GM19193 (cell line): ENCODE measurements around the gene PLEKHB1.

Experiments used
- POLR2A ChIP-seq: IDR thresholded peaks from 4 replicates; pipeline ENCODE4 v1.6.1; 2011; ENCODE audit not compliant: insufficient read depth, insufficient read length; ENCODE audit errors: extremely low read depth

PLEKHB1 gene, protein sequence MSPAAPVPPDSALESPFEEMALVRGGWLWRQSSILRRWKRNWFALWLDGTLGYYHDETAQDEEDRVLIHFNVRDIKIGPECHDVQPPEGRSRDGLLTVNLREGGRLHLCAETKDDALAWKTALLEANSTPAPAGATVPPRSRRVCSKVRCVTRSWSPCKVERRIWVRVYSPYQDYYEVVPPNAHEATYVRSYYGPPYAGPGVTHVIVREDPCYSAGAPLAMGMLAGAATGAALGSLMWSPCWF

DNA sequence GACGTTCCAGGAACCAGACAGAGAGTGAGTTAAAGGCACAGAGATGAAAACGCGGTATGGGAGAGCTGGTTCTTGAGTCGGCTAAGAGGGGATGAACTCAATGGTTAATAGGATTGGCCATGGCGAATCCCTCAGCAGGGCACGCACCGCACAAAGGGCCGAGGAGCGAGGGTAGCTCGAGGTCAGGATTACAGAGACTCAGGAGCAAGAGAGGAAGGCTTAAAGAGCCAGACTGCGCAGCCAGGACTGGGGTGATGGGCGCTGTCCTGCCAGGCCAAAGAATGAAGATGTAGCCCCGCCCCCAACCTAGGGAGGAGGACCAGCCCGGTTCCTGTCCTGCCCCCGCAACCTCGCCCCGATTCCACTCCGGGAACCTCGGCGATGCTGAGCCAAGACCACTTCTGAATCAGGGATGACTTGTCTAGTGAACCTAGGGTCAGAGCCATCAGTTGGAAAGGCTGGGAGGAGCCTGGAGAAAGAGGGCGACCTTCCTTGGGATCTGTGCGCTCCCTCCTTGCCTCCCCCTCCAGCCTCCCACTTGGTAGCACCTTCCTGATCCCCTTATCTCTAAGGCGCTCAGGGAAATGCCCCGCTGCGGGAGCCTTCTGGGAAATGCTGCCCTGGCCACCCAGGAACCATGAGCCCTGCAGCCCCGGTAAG lies at the start of gene PLEKHB1:
Gene PLEKHB1 (plus strand): TSS at position 610 of the 660 bp plus-strand sequence. CDS start 28 bp downstream, at position 638.
- no peak for TF ChIP-seq POLR2A

DNA sequence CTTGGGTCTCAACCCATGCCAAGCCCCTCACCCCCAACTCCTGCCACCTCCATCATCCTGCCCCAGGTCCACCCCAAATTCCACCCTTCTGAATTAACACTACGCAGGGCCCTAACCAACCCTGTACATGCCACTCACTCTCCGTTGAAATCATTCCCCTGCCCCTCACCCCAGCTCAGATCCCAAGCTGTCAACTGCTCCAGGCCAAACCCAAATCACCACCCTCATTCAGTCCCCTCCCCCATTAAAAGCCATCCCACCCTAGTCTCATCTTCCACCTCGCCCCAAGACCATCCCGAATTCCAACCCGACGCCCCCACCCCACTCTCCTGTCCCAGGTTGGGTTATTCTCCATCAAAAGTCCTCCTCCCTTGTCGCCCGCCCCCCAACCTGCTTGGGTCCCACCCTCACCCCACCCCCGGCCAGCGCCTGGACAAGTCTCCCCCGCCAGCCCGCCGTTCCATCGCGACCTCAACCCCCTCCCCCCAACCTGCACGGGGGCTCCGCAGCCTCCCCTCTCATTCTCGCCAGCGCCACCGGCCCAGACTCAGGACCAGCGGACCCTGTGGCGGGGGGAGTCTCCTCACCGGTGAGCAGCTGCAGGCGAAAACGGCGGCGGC lies 48.9 kb upstream of the PLEKHB1 start:
- TF ChIP-seq POLR2A: no peak

DNA sequence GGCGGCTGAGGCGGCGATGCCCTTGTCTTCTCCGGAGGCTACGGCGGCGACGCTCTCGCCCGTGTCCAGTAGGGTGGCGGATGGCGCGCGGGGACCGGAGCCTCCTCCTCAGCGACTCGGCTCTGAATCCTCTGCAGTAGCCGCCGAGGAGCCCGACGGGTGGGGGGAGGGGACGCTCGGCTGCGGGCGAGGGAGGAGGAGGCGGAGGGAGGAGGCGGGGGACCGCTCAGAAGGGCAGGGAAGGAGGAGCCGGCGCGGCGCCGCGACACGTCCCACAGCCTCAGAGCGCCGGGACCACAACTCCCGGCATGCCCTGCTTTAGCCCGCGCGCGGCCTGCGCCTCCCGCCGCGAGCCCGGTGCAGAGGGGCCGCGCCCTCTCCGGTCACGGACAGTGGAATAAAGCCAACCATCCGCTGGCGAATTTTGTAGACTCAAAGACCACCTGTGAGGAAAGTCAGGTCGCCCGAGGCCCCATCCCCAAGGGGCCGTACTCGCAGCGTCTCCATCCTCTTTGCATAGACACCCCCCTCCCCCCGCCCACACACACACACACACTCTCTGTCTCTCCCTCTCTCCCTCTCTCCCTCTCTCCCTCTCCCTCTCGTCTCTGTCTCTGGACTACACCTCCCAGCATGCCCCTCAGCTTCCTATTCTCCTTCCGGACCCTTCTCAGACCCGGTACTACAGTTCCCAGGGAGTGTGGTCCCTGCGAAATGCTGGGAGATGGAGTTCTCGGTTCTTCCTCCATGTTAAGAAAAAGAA lies 48.2 kb upstream of the PLEKHB1 start, which contains the start of gene FAM168A:
Gene FAM168A (minus strand): TSS at position 157 of the 763 bp plus-strand sequence. CDS start 129,638 bp downstream, outside the sequence.
- peak; percentile 71 for TF ChIP-seq POLR2A

DNA sequence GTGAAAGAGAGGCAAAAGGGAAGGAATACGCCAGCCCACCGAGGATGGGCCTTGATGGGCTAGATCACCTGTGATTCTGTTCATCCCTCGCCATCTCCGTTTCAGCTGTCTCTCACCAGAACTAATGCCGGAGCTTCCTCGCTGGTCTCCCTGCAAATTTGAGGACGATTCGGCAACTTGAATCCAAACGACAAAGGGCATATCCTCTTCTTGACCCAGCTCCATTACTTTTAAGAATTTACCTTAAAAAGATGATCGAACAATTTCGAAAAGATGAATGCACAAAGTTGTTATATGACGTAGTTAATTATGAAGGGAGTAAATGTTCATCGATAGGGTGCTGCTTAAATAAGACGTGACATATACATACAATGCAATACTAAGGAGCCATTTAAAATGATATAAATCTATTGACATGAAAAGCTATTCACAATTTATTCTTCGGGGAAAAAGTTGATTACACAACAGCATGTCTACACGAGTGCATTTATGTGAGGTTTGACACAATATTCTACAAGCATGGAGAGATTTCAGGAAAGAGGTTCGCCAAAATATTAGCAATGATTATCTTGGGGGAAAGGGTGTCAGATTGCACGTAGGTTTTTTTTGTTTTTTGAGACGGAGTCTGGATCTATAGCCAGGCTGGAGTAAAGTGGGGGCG lies 47.5 kb upstream of the PLEKHB1 start:
- TF ChIP-seq POLR2A: no peak

DNA sequence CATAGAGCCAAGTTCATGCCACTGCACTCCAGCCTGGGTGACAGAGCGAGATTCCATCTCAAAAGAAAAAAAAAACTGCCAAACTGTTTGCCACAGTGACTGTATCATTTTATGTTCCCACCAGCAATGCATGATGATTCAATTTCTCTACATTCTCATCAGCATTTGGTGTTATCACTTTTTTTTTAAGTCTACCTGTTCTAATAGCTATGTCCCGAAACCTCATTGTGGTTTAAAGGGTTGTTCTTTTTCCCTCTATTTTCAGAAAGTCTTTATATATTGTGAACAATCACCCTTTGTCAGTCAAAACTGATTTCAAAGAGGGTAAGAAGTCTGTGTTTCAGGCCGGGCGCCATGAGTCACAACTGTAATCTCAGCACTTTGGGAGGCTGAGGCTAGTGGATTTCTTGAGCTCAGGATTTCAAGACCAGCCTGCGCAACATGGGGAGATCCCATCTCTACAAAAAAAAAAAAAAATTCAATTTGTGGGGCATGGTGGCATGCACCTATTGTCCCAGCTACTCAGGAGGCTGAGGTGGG lies 33.7 kb upstream of the PLEKHB1 start:
- no peak for TF ChIP-seq POLR2A

DNA sequence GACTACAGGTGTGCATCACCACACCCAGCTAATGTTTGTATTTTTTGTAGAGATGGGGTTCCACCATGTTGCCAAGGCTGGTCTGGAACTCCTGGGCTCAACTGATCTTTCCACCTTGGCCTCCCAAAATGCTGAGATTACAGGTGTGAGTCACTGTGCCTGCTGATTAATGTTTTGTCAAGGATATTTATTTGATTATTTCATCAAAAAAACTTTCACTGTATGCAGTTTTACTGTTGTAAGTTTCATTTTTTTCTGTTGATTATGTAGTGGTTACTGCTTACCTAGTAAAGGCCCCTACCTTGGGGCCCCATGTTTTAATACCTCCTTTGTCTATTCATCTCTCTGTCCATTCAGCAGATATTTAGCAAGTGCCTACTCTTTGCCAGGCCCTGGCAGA lies 31.8 kb upstream of the PLEKHB1 start:
- TF ChIP-seq POLR2A: no peak

DNA sequence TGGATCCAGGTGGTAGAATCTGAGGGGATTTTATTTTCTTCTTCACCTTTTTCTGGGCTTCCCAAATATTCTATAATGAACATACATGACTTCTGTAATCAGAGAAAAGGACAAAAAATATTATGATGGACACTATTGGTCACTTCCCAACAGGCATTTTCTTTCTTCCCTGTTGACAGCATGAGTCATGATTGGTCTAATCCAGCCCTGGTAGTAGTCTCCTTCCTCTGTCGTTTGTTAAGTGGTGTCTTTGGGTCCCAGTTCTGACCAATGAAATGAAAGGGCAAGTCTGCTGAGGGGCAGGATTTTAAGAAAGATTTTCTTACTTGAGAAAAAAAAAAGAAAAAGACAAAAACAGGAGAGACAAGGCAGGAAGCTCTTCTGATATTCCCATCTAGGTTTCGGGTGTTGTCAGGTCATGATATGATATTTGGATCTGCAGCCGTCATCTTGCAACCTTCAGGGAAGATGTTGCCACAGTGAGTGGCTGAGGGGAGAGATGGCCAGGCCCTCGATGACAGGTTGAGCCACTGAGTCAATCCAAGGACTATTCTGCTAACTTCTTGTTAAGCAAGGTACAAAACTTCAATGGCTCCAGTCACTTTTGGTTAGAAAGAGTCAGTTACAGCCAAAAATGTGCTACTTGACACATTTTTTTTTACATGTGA lies 23.3 kb upstream of the PLEKHB1 start:
- TF ChIP-seq POLR2A: no peak

DNA sequence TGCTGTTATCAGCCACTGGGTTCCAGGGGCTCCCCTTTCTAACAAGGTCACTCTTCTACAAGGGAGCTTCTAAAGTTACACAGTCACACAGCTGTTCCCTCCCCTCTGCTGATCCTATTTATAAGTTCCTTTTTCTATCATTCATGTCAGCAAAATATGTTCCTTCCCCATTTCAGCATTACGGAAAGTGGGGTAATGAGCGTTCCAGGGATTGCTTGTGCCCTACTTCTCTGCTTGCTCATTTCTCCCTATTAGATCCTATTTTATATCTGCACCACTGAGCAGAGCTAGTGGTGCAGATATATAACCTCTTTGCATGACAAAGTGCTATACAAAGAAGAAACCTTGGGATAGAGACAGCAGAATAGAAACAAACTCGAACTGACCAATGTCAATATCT lies 22.7 kb upstream of the PLEKHB1 start:
- no peak for TF ChIP-seq POLR2A

DNA sequence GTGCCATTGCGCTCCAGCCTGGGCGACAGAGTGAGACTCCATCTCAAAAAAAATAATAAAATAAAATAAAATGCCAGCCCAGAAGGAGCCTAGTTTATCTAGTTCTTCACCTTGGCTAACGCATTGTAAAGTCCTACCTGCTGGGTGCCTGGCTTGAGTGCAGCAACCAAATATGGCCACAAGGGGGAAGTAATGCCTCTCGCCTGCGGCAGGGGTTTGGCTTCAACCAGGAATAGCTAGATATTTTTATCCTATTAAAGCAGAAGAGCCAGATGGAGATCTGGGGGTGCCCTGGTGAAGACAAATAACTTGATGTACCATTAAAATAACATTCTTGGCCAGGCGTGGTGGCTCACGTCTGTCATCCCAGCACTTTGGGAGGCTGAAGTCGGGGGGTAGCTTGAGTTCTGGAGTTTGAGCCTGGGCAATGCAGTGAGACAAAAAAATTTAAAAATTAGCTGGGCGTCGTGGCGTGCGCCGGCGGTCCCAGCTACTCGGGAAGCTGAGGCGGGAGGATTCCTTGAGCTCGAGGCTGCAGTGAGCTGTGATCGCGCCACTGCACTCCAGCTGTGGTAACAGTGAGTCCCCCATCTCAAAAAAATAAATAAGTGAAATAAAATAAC lies 20.6 kb upstream of the PLEKHB1 start:
- no peak for TF ChIP-seq POLR2A

DNA sequence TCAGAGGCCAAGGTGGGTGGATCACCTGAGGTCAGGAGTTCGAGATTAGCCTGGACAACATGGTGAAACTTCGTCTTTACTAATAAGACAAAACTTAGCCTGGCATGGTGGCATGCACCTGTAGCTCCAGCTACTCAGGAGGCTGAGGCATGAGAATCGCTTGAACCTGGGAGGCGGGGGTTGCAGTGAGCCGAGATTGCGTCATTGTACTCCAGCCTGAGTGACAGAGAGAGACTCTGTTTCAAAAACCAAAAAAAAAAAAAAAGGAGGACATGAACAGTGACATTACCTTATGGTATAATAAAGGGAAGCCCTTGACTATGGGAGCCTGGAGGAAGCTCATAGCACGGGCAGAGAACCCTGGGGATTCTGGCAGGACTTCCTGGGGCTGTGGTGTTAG lies 16.5 kb upstream of the PLEKHB1 start:
- TF ChIP-seq POLR2A: no peak

DNA sequence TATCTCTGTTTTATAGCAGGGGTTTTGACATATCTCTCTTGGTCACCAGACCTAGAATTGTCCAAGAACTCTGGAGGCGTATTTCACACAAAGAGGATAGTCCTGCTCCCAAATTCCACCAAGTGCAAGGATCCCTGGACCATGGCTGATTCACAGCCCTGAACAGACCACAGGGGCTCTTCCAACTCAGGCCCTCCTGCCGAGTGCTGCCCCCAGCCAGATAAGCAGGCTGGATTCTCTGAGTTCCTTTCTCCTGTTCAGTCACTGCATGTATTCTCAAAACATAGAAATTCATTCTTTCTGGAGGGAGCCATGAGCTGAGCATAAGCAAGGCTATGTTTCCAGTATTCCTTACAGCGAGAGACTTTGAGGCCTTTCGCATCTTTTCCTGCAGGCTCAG lies 13.4 kb upstream of the PLEKHB1 start:
- no peak for TF ChIP-seq POLR2A

DNA sequence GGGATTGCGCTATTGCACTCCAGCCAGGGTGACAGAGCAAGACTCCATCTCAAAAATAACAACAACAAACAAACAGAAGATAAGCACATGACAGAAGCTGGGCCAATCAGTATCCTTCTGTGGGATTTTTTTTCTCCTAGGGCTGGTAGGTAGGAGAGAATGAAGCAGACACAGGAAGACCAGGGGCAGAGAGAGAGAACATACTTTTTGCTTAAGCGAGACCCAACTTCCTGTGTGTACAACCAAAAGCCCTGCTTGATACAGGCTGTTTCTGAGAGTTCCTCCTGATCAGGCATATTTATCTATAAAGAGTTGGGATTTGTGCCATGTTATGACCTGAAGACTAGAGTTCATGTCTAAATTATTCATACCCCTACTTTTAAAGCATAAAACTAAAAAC lies 12.4 kb upstream of the PLEKHB1 start:
- TF ChIP-seq POLR2A: no peak

DNA sequence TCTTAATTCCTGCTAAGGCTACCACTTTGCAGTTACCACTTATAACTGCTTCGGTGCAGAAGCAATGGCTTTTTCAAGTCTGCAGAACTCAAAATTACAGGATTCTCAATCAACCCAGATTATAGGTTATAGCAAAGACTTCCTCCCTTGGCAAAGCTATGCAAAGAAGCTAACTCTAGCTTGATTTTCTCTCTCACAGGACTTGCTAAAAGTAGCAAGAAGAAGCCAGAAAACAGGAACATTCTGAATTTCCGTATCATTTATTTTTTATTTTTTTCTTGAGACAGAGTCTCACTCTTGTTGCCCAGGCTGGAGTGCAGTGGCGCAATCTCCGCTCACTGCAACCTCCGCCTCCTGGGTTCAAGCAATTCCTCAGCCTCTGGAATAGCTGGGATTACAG lies 10.7 kb upstream of the PLEKHB1 start:
- TF ChIP-seq POLR2A: no peak
